IMR-90 (cell line): Measurements from ENCODE around the gene POLR1C. TPM values are rescaled to one million over a fixed set of nuclear protein-coding genes. Genes with fewer than 3 reads are reported as not detected.

Experiments
- ATAC-seq: fragments of 200-7000 bp; cut with Tn5 transposase; 2 replicates; pipeline ENCODE4 v1.9.1; 2020; ENCODE audit warnings: low read depth, mild to moderate bottlenecking, moderate library complexity
- BruUV-seq: library from RNA; stranded (reverse); fragments of 400-500 nt; replicated peaks from 2 replicates; lab custom pipeline; 2021; lab: Mats Ljungman, UMichigan
- CTCF ChIA-PET: fragments of 300-600 bp; formaldehyde crosslinking; extraction: SDS; loops from one replicate; lab custom pipeline; 2021; ENCODE audit warnings: antibody characterized with exemption; lab: Yijun Ruan, JAX
- POLR2A ChIA-PET: fragments of 300-600 bp; sonication (Branson Sonifier 250); formaldehyde crosslinking; loops from one replicate; lab custom pipeline; 2022; ENCODE audit warnings: antibody characterized with exemption; ENCODE audit not compliant: unreplicated experiment; lab: Charles Lee
- DNase-seq: peaks from one replicate; pipeline ENCODE4 v3.0.0; 2013
- H2AFZ ChIP-seq: replicated peaks from 2 replicates; pipeline ENCODE3; 2013; ENCODE audit warnings: low read length, mild to moderate bottlenecking; ENCODE audit not compliant: poor library complexity
- H2AK5ac ChIP-seq: 2 replicates; pipeline ENCODE4 v1.6.1; 2013; ENCODE audit warnings: low read depth, low read length, inconsistent platforms
- H2AK9ac ChIP-seq: replicated peaks from 2 replicates; pipeline ENCODE3; 2013; ENCODE audit warnings: mild to moderate bottlenecking, low read depth, low read length, moderate library complexity; ENCODE audit not compliant: poor library complexity
- H2BK120ac ChIP-seq: 2 replicates; pipeline ENCODE4 v1.6.1; 2013; ENCODE audit warnings: low read depth, low read length, inconsistent platforms
- H2BK15ac ChIP-seq: 3 replicates; pipeline ENCODE4 v1.6.1; 2013; ENCODE audit warnings: low read depth, low read length, inconsistent platforms
- H2BK20ac ChIP-seq: 2 replicates; pipeline ENCODE4 v1.6.1; 2013; ENCODE audit warnings: low read depth, mild to moderate bottlenecking, inconsistent platforms, low read length, moderate library complexity
- H2BK5ac ChIP-seq: 2 replicates; pipeline ENCODE4 v1.6.1; 2013; ENCODE audit warnings: mild to moderate bottlenecking, low read depth, low read length, inconsistent platforms; ENCODE audit not compliant: poor library complexity, severe bottlenecking
- H3K14ac ChIP-seq: replicated peaks from 2 replicates; pipeline ENCODE4 v1.6.1; 2013; ENCODE audit warnings: low read depth, low read length, inconsistent platforms
- H3K18ac ChIP-seq: 2 replicates; pipeline ENCODE4 v1.6.1; 2013; ENCODE audit warnings: low read depth, low read length, control low read depth
- H3K23ac ChIP-seq: 2 replicates; pipeline ENCODE4 v1.6.1; 2013; ENCODE audit warnings: low read depth, low read length, inconsistent platforms
- H3K27ac ChIP-seq: 2 replicates; pipeline ENCODE4 v1.5.1; 2013; ENCODE audit warnings: mild to moderate bottlenecking, control low read depth, low read length; ENCODE audit not compliant: insufficient read depth
- H3K27me3 ChIP-seq: 2 replicates; pipeline ENCODE4 v1.6.1; 2013; ENCODE audit warnings: low read length; ENCODE audit not compliant: control insufficient read depth, insufficient read depth
- H3K36me3 ChIP-seq: 2 replicates; pipeline ENCODE4 v1.6.1; 2013; ENCODE audit warnings: low read length, mixed read lengths; ENCODE audit not compliant: control insufficient read depth, insufficient read depth
- H3K4ac ChIP-seq: 2 replicates; pipeline ENCODE4 v1.6.1; 2013; ENCODE audit warnings: low read depth, low read length, inconsistent platforms
- H3K4me1 ChIP-seq: 2 replicates; pipeline ENCODE4 v1.6.1; 2013; ENCODE audit warnings: low read length, mixed read lengths; ENCODE audit not compliant: control insufficient read depth, insufficient read depth
- H3K4me2 ChIP-seq: 2 replicates; pipeline ENCODE4 v1.6.1; 2013; ENCODE audit warnings: low read depth, mild to moderate bottlenecking, control low read depth, low read length, moderate library complexity
- H3K4me3 ChIP-seq: 2 replicates; pipeline ENCODE4 v1.5.1; 2013; ENCODE audit warnings: low read depth, mild to moderate bottlenecking, control low read depth, low read length, moderate library complexity; ENCODE audit not compliant: insufficient read depth
- H3K56ac ChIP-seq: 2 replicates; pipeline ENCODE4 v1.6.1; 2013; ENCODE audit warnings: low read length, inconsistent platforms; ENCODE audit not compliant: insufficient read depth; ENCODE audit errors: extremely low read depth
- H3K79me1 ChIP-seq, 2 experiments: 2 replicates each; pipeline ENCODE4 v1.6.1; 2013; ENCODE audit warnings: low read length in 2 of 2, inconsistent platforms in 1 of 2, low read depth in 1 of 2
- H3K9ac ChIP-seq: 2 replicates; pipeline ENCODE4 v1.6.1; 2013; ENCODE audit warnings: low read depth, low read length, control low read depth
- H3K9me1 ChIP-seq: 2 replicates; pipeline ENCODE4 v1.6.1; 2013; ENCODE audit warnings: low read length, inconsistent platforms; ENCODE audit not compliant: insufficient read depth
- H3K9me3 ChIP-seq: 2 replicates; pipeline ENCODE4 v1.6.1; 2013; ENCODE audit warnings: low read length; ENCODE audit not compliant: control insufficient read depth, insufficient read depth
- H4K20me1 ChIP-seq: 2 replicates; pipeline ENCODE4 v1.6.1; 2013; ENCODE audit warnings: low read length, inconsistent platforms; ENCODE audit not compliant: insufficient read depth
- H4K5ac ChIP-seq: 2 replicates; pipeline ENCODE4 v1.6.1; 2013; ENCODE audit warnings: mild to moderate bottlenecking, low read depth, low read length, control low read depth
- H4K8ac ChIP-seq, 2 experiments: 2 replicates each; pipeline ENCODE4 v1.6.1; 2013; ENCODE audit warnings: low read depth in 2 of 2, low read length in 2 of 2, control low read depth in 1 of 2, inconsistent platforms in 1 of 2
- H4K91ac ChIP-seq: 2 replicates; pipeline ENCODE4 v1.6.1; 2013; ENCODE audit warnings: low read depth, low read length, inconsistent platforms; ENCODE audit not compliant: insufficient read depth
- CEBPB ChIP-seq: IDR thresholded peaks from 2 replicates; pipeline ENCODE4 v1.6.1; 2012; ENCODE audit warnings: low read depth, low read length, improper control_type of control experiment
- CHD1 ChIP-seq: IDR thresholded peaks from 2 replicates; pipeline ENCODE4 v1.6.1; 2012; ENCODE audit warnings: low read depth, low read length, improper control_type of control experiment
- FOS ChIP-seq: fragments of 150-350 bp; IDR thresholded peaks from 2 replicates; pipeline ENCODE4 v1.6.1; 2016; ENCODE audit warnings: low read depth, low read length
- MAFK ChIP-seq: IDR thresholded peaks from 2 replicates; pipeline ENCODE4 v1.6.1; 2012; ENCODE audit warnings: low read depth, low read length, improper control_type of control experiment
- MAZ ChIP-seq: IDR thresholded peaks from 2 replicates; pipeline ENCODE4 v1.6.1; 2012; ENCODE audit warnings: low read depth, mild to moderate bottlenecking, low read length, improper control_type of control experiment, moderate library complexity, borderline replicate concordance
- MXI1 ChIP-seq: IDR thresholded peaks from 2 replicates; pipeline ENCODE4 v1.6.1; 2012; ENCODE audit warnings: low read depth, mild to moderate bottlenecking, low read length, moderate library complexity, borderline replicate concordance
- NFE2L2 ChIP-seq: fragments of 150-350 bp; IDR thresholded peaks from 2 replicates; pipeline ENCODE4 v1.6.1; 2016; ENCODE audit warnings: low read depth, mild to moderate bottlenecking, low read length
- RAD21 ChIP-seq: IDR thresholded peaks from 2 replicates; pipeline ENCODE4 v1.6.1; 2012; ENCODE audit warnings: low read length, improper control_type of control experiment
- RCOR1 ChIP-seq: IDR thresholded peaks from 2 replicates; pipeline ENCODE4 v1.6.1; 2012; ENCODE audit warnings: mild to moderate bottlenecking, low read length, improper control_type of control experiment; ENCODE audit not compliant: insufficient replicate concordance
- RFX5 ChIP-seq: IDR thresholded peaks from 2 replicates; pipeline ENCODE4 v1.8.0; 2012; ENCODE audit warnings: low read depth, mild to moderate bottlenecking, low read length, moderate library complexity
- USF2 ChIP-seq: fragments of 150-350 bp; IDR thresholded peaks from 2 replicates; pipeline ENCODE4 v1.6.1; 2017; ENCODE audit warnings: mild to moderate bottlenecking, antibody characterized with exemption, low read length, low read depth
- WGBS, 2 experiments: methylation state at CpG; one replicate each; pipeline versions ENCODE4 v1.1.5 to v1.1.7; 2013; ENCODE audit warnings: missing lambda C conversion rate in 2 of 2; ENCODE audit not compliant: insufficient read length in 1 of 2; ENCODE audit errors: extremely low coverage in 2 of 2; 5-methylcytosine and 5-hydroxymethylcytosine counted together
- dilution Hi-C: fragments of 300-500 bp; cut with HindIII; formaldehyde crosslinking; loops from one replicate; pipeline ENCODE4 v1.14.3; 2018; ENCODE audit warnings: low sequenced_read_pairs; ENCODE audit not compliant: unreplicated experiment
- in situ Hi-C: fragments of 300-500 bp; cut with MboI; formaldehyde crosslinking; loops from 3 replicates; pipeline ENCODE4 v1.14.3; 2019; ENCODE audit warnings: low sequenced_read_pairs, inconsistent platforms, mixed read lengths
- intact Hi-C: fragments of 100-400 bp; cut with micrococcal nuclease; formaldehyde crosslinking; loops from 2 replicates; pipeline ENCODE4 v1.10.0; 2022
- polyA plus RNA-seq, 3 experiments: library from polyadenylated mRNA; depleted of rRNA; stranded (reverse); fragments of >200 nt; gene quantifications; 2 replicates each; pipeline ENCODE4 v1.2.3, GENCODE V29; 2012; ENCODE audit warnings: low replicate concordance in 1 of 3
- total RNA-seq: library from RNA; depleted of rRNA; stranded (reverse); fragments of >200 nt; gene quantifications from 2 replicates; pipeline ENCODE4 v1.2.3, GENCODE V29; 2012
- TF ChIP-seq, protein P1 (sequence below): fragments of 150-350 bp; IDR thresholded peaks from 2 replicates; pipeline ENCODE4 v1.6.1; 2016; ENCODE audit warnings: low read depth, mild to moderate bottlenecking, low read length, moderate library complexity, borderline replicate concordance

The POLR1C gene
- total and polyA plus RNA-seq, 2 of the 4 experiments (the other 2 are of a cell fraction): 46.1 to 72.6 TPM

- H3K9me1 ChIP-seq: peaks cover 5% of the 10 kb centered on the region; the same call in 1 of the 2 replicates
- peaks cover 15 to 44% of the 10 kb centered on the region in 2 experiments for H3K79me1 ChIP-seq
- ChIA-PET POLR2A (no interaction called here), CTCF (no interaction called here)
- H3K9ac ChIP-seq: no peak overlapping the region
- H3K18ac ChIP-seq: no peak overlapping the region
- ATAC-seq: no peak
- H3K4me2 ChIP-seq: no peak overlapping the region
- peaks cover 6% of the 10 kb centered on the region for H3K4me1 ChIP-seq
- H2AK9ac ChIP-seq: no peak overlapping the region
- H3K56ac ChIP-seq: no peak overlapping the region
- no peak overlapping the region for H4K91ac ChIP-seq
- no CpG with 5 or more reads among the region's 2 CpGs for WGBS, 2 experiments
- peaks cover 64% of the 10 kb centered on the region for H3K36me3 ChIP-seq
- H3K27me3 ChIP-seq: no peaks in the 10 kb centered on the region
- dilution Hi-C loops: no loop called here
- intact Hi-C loops: loop anchor here (5.0 kb wide), 1 partner anchor 40 kb away; no protein-coding TSS in a partner anchor
- in situ Hi-C loops: no loop called here
- no peak overlapping the region for H3K27ac ChIP-seq
- no peak overlapping the region for H3K4ac ChIP-seq
- no peak for DNase-seq
- H2BK120ac ChIP-seq: no peak overlapping the region
- H2AFZ ChIP-seq: no peak overlapping the region
- no peak overlapping the region for H2BK5ac ChIP-seq
- H3K14ac ChIP-seq: no peak overlapping the region
- no peak overlapping the region for H3K23ac ChIP-seq
- H4K8ac ChIP-seq: no peak overlapping the region
- no peak overlapping the region for H2BK15ac ChIP-seq
- H2AK5ac ChIP-seq: no peak overlapping the region
- no peak for TF ChIP-seq RCOR1
- TF ChIP-seq MAFK: no peak
- no peak for TF ChIP-seq MAZ
- TF ChIP-seq USF2: no peak
- TF ChIP-seq RFX5: no peak
- TF ChIP-seq MXI1: no peak
- no peak for TF ChIP-seq CHD1
- TF ChIP-seq CEBPB: no peak
- no peak for TF ChIP-seq FOS
- TF ChIP-seq, protein P1, sequence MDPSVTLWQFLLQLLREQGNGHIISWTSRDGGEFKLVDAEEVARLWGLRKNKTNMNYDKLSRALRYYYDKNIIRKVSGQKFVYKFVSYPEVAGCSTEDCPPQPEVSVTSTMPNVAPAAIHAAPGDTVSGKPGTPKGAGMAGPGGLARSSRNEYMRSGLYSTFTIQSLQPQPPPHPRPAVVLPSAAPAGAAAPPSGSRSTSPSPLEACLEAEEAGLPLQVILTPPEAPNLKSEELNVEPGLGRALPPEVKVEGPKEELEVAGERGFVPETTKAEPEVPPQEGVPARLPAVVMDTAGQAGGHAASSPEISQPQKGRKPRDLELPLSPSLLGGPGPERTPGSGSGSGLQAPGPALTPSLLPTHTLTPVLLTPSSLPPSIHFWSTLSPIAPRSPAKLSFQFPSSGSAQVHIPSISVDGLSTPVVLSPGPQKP: no peak
- no peak for TF ChIP-seq NFE2L2
- no peak for TF ChIP-seq RAD21
- no peaks in the 10 kb centered on the region; the same call in 1 of the 2 replicates for H4K20me1 ChIP-seq
- H3K4me3 ChIP-seq: no peak overlapping the region
- no peaks in the 10 kb centered on the region for H3K9me3 ChIP-seq
- no peak overlapping the region for H4K5ac ChIP-seq
- BruUV-seq: no TSS peak
- H2BK20ac ChIP-seq: no peak overlapping the region
Observed at GRCh38 chr6:43521836-43522235, 4.9 kb downstream of the POLR1C start.
